Eye (tissue), 1 donor: ENCODE measurements around the gene C1orf159.
A peak's percentile ranks its signal among the peaks of the same experiment; 100 is the strongest.

Source experiments
- DNase-seq: peaks from one replicate; pipeline ENCODE4 v3.0.0-alpha.2; 2015

Gene C1orf159

DNA sequence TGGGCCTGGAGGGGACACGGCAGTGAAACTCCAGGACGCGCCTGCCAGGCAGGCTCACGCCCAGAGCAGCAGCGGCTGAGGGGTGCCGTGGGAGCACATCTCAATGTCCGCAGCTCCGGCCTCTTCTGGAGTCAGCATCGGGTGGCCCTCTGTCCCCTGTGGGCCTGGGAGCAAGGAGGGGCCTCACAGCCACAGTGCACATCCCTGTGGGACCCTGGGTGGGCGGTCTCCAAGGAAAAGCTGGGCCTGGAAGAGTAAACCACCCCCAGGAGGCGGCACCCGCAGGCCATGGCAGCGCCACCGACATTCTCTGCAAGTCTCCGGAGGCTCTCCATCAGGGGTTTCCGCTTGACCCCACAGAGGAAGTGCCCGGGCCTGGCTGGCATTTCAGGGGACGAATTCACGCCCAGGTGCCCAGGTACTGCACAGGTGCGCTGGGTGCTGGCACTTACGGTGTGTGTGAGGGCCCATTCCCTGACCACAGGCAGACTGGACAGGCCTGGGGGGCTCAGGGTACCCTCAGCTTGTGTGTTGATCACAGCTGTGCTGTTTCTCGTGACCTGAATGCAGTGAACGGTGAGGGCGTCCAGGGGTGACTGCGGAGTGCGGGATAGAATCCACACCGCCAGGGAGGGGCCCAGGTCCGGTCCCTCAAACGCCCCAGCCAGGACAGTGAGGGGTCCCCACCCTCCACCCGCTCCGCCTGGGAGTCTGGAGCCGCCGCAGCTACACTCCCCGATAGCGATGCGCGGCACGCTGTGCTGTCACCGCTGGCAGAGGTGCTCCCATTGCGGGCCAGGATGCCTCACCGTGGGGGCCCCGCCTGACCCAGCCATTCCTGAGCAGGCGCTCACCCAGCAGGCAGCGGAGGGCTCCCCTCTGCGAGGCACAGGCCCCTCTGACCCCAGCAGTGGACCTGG, 25.2 kb downstream of the C1orf159 start:
- no peak for DNase-seq

DNA sequence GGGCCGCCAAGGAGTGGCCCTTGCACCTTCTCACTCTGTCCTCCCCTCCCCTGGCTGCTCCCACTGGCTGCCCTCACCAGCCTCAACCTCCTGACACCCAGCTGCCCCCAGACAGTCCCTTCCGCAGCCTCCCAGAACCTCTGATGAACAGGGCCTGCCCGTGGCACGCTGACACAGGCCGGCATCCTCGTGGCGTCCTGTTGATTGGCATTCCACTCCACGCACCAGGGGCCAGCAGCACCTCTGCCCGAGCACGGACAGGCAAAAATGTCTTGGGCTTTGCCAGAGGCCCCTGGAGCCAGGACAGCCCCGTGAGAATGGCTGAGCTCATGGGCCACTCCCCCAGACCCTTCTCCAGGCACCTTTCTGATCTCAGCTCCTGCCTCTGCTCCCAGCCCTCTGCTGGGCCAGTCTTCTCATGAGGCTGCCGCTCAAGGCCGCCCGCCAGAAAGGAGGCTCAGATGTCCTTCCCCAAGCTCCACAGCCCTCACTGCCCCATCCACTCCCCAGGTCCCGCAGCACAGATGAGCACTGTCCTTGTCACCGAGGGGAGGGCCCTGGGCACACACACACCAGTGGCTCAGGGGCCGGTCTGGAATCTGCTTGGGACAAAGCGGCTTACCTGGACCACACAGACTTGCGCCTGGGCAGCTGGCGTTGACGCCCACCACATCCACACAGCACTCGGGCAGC, 26.0 kb downstream of the C1orf159 start:
- DNase-seq, result no peak

DNA sequence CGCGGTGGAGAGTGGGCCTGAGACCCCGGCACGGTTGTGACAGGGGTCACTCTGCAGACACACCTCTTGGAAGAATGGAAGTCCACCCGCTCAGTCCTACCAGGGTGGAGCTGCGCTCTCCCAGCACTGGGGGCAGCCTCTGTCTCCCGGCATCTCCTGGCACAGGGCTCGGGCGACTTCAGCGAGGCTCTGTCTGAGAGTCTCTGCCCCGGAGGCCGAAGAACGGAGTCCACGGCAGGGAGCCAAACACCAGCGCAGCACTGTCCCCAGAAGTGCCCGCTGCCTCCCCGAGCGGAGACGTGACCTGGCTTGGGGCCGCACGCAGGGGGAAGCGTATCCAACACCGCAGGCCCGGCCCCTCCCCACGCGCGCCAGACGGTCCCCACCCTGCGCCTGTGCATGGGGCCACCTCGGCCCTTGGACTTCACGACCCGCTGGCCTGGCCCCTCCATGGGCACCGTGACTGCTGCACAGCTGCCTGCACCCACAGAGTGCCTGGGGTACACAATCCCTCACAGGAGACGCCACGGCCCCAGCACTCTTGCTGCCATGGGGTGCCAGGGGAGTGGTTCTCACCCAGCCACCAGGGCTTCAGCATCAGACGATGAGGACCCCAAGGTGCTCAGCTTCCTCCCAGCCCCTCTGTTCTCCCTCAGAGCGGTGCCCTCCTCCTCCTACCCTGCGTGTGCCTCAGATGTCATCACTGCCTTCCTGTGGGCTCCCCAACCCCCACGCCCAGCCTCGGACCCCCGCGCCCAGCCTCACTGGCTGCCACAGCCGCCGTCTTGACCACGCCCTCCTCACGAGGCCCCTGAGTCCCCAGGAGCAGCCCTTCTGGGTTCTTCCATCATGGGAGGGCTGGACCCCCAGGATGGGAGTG, 26.8 kb downstream of the C1orf159 start:
- DNase-seq, result no peak

DNA sequence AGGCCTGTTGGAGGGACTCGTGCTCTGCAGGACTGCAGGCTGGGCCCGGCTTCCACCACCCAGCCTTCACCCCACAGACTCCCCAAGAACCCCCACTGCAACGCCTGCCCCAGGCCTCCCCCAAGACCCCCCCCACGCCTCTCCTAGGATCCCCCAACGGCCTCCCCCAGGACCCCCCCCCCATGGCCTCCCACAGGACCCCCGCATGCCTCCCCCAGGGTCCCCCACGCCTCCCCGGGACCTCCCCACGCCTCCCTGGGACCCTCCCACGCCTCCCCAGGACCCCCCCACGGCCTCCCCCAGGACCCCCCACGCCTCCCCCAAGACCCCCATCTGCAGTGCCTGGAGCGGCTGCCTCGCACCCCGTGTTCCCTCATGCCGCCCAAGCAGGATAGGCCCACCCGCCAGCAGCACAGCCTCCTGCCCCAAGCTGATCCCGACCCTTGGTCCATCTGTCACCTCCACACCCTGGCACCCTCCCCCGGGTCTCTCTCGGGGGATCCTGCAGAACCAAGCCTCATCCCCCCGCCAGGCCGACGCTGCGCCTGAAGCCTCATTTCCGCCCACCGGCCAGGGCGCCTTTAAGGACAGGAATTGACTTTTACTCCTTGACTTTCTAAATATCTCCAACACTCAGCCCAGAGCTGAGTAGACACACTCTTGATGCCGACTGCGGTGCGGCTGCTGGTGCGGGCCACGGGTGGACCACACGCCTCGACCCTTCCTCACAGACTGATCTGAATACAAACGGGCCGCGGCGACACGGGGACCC, 27.7 kb downstream of the C1orf159 start:
- no peak for DNase-seq

DNA sequence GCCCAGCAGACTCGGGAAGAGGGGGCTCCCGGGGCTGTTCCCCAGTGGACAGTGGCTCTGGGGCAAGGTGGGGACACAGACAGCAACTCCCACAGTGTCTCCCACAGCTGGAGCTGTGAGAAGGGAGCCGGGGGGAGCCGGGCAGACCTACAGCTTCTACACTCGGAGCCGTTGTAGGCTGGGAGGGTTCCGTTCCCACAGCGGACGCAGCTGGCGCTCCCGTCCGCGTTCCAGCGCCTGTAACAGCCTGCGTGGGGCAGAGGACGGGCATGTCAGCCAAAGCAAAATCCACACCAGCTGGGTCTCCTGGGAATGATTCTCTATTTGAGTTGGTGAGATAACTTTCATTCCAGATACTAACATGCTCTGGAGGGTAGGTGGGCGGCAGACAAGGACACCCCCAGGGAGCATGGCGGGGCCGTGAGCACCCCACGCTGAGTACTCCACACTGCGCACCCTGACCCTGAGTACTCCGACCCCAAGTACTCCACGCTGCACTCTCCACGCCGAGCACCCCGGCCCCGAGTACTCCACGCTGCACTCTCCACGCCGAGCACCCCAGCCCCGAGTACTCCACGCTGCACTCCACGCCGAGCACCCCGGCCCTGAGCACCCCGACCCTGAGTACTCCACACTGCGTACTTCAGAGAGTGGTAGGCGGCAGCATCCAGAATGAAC, 28.4 kb downstream of the C1orf159 start:
- no peak for DNase-seq

DNA sequence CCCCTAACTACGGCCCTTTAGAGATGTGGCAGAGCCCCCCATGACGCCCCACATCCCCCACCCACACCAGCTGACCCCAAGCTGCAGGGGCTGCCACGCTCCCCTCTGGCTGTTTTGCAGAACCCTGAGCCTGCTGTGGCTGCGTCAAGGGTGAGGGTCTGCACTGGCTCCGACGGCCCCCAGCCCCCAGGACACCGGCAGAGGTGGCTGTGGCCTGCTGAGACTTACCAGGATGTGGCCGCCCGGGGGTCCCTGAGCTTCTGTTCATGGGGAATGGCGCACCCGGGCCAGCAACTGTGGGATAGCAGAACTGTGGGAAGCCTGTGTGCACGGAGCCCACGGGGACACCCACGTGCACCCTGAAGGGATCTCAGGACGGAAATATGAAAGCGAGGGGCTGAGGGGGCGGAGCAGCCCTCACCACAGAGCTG, 29.0 kb downstream of the C1orf159 start:
- no peak for DNase-seq

DNA sequence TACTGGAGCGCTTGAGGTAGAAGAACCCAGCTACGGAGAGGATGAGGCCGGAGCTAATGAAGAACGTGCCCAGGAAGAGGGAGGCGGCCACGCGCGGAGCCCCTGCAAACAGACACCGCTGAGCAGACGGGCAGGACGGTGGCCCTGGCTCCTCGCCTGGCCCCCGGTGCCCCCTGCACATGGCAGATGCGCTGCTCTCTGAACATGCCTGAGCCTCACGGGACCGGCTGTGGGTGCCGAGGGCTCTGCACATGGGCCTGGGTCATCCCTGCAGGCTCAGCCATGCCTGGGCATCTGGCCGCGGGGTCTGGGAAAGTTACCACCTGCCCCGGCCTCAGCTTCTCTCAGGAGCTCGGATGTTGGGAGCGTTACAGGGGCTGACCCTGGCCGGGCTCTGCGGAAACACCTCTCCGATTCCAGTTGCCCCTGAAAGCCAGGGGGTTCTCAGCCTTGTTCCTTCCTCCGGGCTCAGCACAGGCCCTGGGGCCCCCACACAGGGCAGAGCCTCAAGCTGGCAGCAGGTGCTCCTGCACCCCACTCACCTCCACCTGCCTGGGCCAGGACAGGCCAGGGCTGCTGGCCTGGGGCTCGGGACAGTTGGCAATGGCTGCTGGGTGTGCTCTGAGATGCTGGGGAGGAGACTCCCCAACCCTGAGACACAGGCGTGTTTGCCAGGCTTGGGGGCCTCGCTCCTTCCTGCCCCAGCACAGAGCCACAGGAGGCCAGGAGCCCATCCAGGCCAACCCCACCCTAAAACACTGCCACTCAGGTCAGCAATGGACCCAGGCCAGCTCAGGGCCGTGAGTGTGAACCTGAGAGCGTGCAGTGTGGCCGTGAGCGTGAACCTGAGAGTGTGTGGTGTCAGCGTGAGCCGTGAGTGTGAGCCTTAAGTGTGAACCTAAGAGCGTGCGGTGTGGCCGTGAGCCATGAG, 29.7 kb downstream of the C1orf159 start:
- DNase-seq, result no peak

DNA sequence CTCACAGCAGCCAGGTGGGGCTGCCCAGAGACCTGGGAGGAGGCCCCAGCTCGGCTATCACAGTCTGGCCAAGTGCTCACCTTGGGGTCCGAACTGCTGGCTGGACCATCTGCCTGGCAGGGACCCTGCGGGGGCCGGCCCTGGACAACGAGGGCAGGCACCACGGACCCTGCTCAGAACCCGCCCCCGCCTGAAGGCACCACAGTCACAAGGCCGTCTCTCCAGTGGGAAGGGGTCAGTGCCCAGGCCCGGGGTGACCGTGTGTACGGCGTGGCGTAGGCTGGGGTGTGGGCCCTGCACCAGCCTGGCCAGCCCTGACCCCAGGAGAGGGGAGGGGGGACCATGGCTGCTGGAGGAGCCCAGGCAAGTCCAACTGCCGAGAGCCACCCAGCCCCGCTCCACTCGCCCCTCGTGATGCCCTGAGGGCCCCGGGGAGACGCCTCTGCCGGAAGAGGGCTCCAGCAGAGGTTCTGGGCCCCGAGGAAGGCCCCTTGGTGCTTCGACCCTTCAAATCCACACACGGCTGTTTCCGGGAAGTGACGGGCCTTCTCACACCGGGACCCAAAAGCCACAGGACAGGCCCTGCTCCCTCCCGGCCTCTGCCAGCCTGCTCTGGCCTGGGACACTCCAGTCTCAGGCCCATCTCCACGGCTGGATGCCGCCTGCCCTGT, 30.6 kb downstream of the C1orf159 start:
- no peak for DNase-seq

DNA sequence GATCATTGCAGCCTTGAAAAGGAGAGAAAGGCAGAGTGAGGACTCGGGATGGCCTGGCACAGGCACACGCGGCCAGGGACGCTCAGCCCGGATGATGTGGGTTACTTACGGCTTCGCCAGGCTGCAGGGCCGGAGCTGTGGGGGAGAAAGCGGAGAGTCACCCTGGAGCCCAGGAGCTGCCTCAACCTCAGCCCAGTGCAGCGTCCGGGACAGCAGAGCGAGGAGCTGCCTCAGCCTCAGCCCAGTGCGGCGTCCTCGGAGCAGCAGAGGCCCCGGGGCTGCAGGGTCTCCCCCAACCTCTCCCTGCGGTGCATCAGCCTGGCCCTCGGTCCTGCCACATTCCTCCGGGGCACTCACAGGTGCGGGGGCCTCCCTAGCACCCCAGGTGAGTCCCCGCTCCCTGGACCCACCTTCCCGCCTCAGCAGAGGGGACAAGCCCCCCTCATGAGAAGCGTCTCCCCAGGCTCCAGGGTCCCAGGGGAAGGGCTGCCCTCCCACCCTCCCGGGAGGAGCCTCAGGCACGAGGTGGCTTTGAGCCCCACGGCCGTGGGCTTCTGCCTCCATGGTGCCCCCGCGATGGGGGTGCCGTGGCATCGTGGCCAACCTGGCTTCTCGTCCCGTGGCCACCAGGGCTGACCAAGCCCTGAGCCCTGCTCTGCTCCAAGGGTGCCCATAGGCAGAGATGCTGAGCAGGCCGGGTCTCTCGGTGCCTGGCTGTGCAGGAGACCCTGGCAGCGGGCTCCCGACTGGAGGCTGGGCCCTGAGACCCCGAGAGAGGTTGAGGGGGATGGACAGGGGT, 31.3 kb downstream of the C1orf159 start:
- no peak for DNase-seq

- DNase-seq, result no peak
Observed at GRCh38 chr1:1083416-1084371, 32.2 kb downstream of the C1orf159 start.

DNA sequence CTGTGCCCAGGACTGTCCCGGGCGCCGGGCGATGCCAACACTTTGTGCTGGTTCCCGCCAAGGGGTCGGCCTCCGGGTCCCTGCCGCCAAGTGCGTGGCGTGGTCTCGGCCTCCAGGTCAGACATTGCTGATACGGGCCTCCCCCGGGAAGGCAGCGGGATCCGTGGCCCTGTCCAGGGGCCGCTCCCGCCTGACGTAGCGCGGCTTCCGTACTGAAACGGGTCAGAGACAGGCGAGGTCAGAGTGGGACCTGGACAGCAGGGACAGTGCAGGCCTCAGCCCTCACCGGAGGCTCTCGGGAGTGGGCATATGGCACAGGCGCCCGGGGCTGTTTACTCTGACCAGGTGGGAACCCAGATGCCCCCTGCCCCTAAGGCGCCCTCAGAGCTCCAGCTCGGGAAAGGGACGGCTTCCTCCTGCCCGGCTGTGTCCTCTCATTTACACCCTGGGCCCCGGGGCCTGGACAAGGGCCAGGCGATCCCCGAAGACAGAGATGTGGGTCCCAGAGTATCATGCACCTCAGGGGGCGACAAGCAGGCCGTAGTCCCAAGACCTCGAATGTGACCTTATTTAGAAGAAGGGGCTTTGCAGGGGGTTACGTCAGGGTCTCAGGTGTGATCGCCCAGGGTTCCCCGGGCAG, 33.0 kb downstream of the C1orf159 start:
- DNase-seq, result no peak

DNA sequence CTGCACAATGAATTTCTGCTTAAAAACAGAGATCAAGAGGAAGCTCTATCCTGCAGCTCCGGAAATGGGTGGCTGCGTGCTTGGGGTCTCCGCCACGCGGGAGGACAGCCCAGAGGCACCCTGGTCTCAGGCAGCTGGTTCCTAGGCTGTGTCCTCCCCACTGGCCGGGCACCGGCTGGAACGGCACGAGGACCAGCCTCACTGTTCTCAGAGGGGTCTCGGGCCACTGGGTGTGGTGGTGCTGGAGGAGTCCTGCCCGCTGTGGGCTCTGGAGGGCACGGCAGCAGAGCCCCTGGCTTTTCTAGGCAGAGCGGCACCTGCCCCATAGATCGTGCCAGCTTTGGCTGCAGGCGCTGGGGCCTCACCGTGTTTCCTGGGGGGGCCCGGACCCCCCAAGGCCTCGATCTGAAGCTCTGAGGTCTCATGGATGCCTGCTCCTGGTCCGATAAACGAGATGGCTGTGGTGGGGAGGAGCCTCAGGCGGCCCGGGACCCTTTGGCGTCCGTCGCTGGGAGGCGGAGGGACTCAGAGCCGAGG, 33.6 kb downstream of the C1orf159 start:
- DNase-seq, result no peak

GRCh38 chr1:1081311-1082238, 34.3 kb downstream of the C1orf159 start:
- DNase-seq, result no peak

GRCh38 chr1:1080951-1081310, 35.0 kb downstream of the C1orf159 start:
- no peak for DNase-seq

GRCh38 chr1:1080122-1080757, 35.6 kb downstream of the C1orf159 start:
- DNase-seq, result peak; percentile 79
